MM.1S (cell line): ENCODE data around the gene MVK.

Source experiments
- DNase-seq: peaks from one replicate; pipeline ENCODE4 v3.0.0-alpha.2; 2015
- H2AFZ ChIP-seq: fragments of 300-600 bp; sonication (generic); 2 replicates; pipeline ENCODE4 v1.6.0; 2016; ENCODE audit warnings: antibody characterized with exemption, low read length
- H3F3A ChIP-seq: fragments of 300-600 bp; sonication (generic); 2 replicates; pipeline ENCODE4 v1.6.1; 2016; ENCODE audit warnings: mild to moderate bottlenecking, antibody characterized with exemption, low read length, moderate library complexity, mixed read lengths; ENCODE audit not compliant: insufficient read depth
- H3K27ac ChIP-seq: fragments of 300-600 bp; sonication (generic); 2 replicates; pipeline ENCODE4 v1.5.1; 2016; ENCODE audit warnings: mild to moderate bottlenecking, low read length
- H3K27me3 ChIP-seq: fragments of 300-600 bp; sonication (generic); replicated peaks from 2 replicates; pipeline ENCODE4 v1.6.0; 2016; ENCODE audit warnings: low read length; ENCODE audit not compliant: insufficient read depth
- H3K36me3 ChIP-seq: fragments of 300-600 bp; sonication (generic); replicated peaks from 2 replicates; pipeline ENCODE4 v1.6.1; 2016; ENCODE audit warnings: mild to moderate bottlenecking, low read length, mixed read lengths; ENCODE audit not compliant: insufficient read depth
- H3K4me1 ChIP-seq: fragments of 300-600 bp; sonication (generic); 2 replicates; pipeline ENCODE4 v1.6.1; 2016; ENCODE audit warnings: low read length, mixed read lengths
- H3K4me2 ChIP-seq: fragments of 300-600 bp; sonication (generic); 2 replicates; pipeline ENCODE4 v1.6.0; 2016; ENCODE audit warnings: low read depth, low read length
- H3K4me3 ChIP-seq: fragments of 300-600 bp; sonication (generic); 2 replicates; pipeline ENCODE4 v1.5.1; 2016; ENCODE audit warnings: low read length, mixed read lengths
- H3K79me2 ChIP-seq: fragments of 300-600 bp; sonication (generic); 2 replicates; pipeline ENCODE4 v1.6.1; 2016; ENCODE audit warnings: mixed run types, low read length, mixed read lengths
- H3K9ac ChIP-seq: fragments of 300-600 bp; sonication (generic); 2 replicates; pipeline ENCODE4 v1.6.1; 2016; ENCODE audit warnings: low read length, mixed read lengths
- H3K9me2 ChIP-seq: fragments of 300-600 bp; sonication (generic); replicated peaks from 2 replicates; pipeline ENCODE4 v1.6.1; 2016; ENCODE audit warnings: mild to moderate bottlenecking, low read length, mixed read lengths; ENCODE audit not compliant: insufficient read depth
- H3K9me3 ChIP-seq: fragments of 300-600 bp; sonication (generic); replicated peaks from 2 replicates; pipeline ENCODE4 v1.6.1; 2016; ENCODE audit warnings: mild to moderate bottlenecking, low read length, mixed read lengths; ENCODE audit not compliant: insufficient read depth
- H4K20me1 ChIP-seq: fragments of 300-600 bp; sonication (generic); 2 replicates; pipeline ENCODE4 v1.6.1; 2016; ENCODE audit warnings: mild to moderate bottlenecking, low read length, moderate library complexity, mixed read lengths; ENCODE audit not compliant: insufficient read depth
- CTCF ChIP-seq: fragments of 300-600 bp; sonication (generic); IDR thresholded peaks from 2 replicates; pipeline ENCODE4 v1.5.1; 2016; ENCODE audit warnings: antibody characterized with exemption, low read length, mixed read lengths
- EZH2 ChIP-seq: fragments of 300-600 bp; sonication (generic); optimal IDR thresholded peaks from 2 replicates; pipeline ENCODE3; 2017; ENCODE audit warnings: low read depth, mild to moderate bottlenecking, antibody characterized with exemption, low read length, mixed read lengths
- EZH2phosphoT487 ChIP-seq: fragments of 300-600 bp; sonication (generic); IDR thresholded peaks from 2 replicates; pipeline ENCODE4 v1.6.1; 2018; ENCODE audit warnings: antibody characterized with exemption, low read length

The MVK gene

DNA sequence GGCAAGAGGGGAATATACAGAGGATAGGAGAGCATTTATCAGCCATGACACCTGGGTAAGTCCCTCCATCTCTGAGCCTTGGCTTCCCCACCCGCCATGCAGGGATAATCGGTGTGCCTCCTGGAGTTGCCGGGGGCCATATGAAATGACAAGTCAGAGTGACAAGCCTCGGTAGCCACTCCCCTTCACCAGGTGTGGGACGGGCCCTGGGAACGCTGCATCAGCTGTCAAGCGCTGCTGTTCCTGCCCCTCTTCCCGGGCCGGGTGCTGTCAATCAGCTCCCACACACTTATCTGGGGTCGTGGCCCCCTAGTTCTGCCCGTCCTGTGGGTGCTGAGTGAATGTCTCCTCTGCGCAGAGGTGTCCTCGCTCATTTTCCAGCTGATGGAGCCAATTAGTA lies 57.2 kb downstream of the MVK start:
- no peaks in the 10 kb centered on the region for H4K20me1 ChIP-seq
- H2AFZ ChIP-seq: no peak overlapping the region
- no peaks in the 10 kb centered on the region for H3K4me1 ChIP-seq
- H3K4me2 ChIP-seq: no peak overlapping the region
- no peaks in the 10 kb centered on the region for H3K9me3 ChIP-seq
- no peak for DNase-seq
- no peak overlapping the region for H3K4me3 ChIP-seq
- no peaks in the 10 kb centered on the region for H3F3A ChIP-seq
- H3K9me2 ChIP-seq: no peaks in the 10 kb centered on the region
- no peak overlapping the region for H3K27ac ChIP-seq
- TF ChIP-seq EZH2phosphoT487: no peak
- TF ChIP-seq CTCF: no peak
- no peak for TF ChIP-seq EZH2
- no peak overlapping the region for H3K9ac ChIP-seq
- H3K79me2 ChIP-seq: no peaks in the 10 kb centered on the region
- no peaks in the 10 kb centered on the region for H3K27me3 ChIP-seq
- H3K36me3 ChIP-seq: no peaks in the 10 kb centered on the region

- H3K4me1 ChIP-seq: no peaks in the 10 kb centered on the region
- no peaks in the 10 kb centered on the region for H3K79me2 ChIP-seq
- no peak overlapping the region for H3K4me2 ChIP-seq
- H3K4me3 ChIP-seq: no peak overlapping the region
- H3K27me3 ChIP-seq: no peaks in the 10 kb centered on the region
- no peak overlapping the region for H3K9ac ChIP-seq
- H2AFZ ChIP-seq: no peak overlapping the region
- H3K9me2 ChIP-seq: no peaks in the 10 kb centered on the region
- no peaks in the 10 kb centered on the region for H4K20me1 ChIP-seq
- H3K36me3 ChIP-seq: no peaks in the 10 kb centered on the region
- no peak overlapping the region for H3K27ac ChIP-seq
- no peak for DNase-seq
- TF ChIP-seq EZH2 (no peak), CTCF (no peak), EZH2phosphoT487 (no peak)
- H3K9me3 ChIP-seq: no peaks in the 10 kb centered on the region
- no peaks in the 10 kb centered on the region for H3F3A ChIP-seq
Observed at GRCh38 chr12:109631302-109631701, 57.7 kb downstream of the MVK start.

GRCh38 chr12:109631751-109632150 lies 58.2 kb downstream of the MVK start:
- Histone ChIP-seq H3K4me2 (no peak overlapping the region), H4K20me1 (no peaks in the 10 kb centered on the region), H3K9ac (no peak overlapping the region), H3K4me1 (no peaks in the 10 kb centered on the region), H2AFZ (no peak overlapping the region), H3K9me2 (no peaks in the 10 kb centered on the region), H3K4me3 (no peak overlapping the region), H3K27me3 (no peaks in the 10 kb centered on the region), H3K9me3 (no peaks in the 10 kb centered on the region), H3F3A (no peaks in the 10 kb centered on the region), H3K27ac (no peak overlapping the region), H3K36me3 (no peaks in the 10 kb centered on the region), H3K79me2 (no peaks in the 10 kb centered on the region)
- TF ChIP-seq EZH2 (no peak), CTCF (no peak), EZH2phosphoT487 (no peak)
- DNase-seq: no peak
